CD14-positive monocyte (primary cell): Measurements from ENCODE around the gene ART1. TPM values are rescaled to one million over a fixed set of nuclear protein-coding genes. Genes with fewer than 3 reads are reported as not detected.

Experiments
- DNase-seq, 3 donors: peaks; one replicate each; pipeline ENCODE4 v3.0.0-alpha.2; 2011 to 2022
- H2AFZ ChIP-seq: 2 replicates; pipeline ENCODE4 v1.6.0; 2012; ENCODE audit warnings: mild to moderate bottlenecking, low read depth, low read length, inconsistent platforms; ENCODE audit not compliant: insufficient read depth, poor library complexity, severe bottlenecking
- H3K27ac ChIP-seq, 2 donors: 1 replicate in 1 of 2; 2 replicates in 1 of 2; pipeline ENCODE4 v1.5.1; 2012 to 2013; ENCODE audit warnings: low read length in 2 of 2, control low read depth in 1 of 2, inconsistent platforms in 1 of 2, low read depth in 1 of 2, mild to moderate bottlenecking in 1 of 2
- H3K27me3 ChIP-seq, 2 donors: one replicate each; pipeline versions ENCODE4 v1.6.0 to v1.6.1; 2011 to 2013; ENCODE audit warnings: low read length in 2 of 2; ENCODE audit not compliant: control insufficient read depth in 2 of 2, insufficient read depth in 2 of 2
- H3K36me3 ChIP-seq, 2 donors: replicated peaks in 1 of 2; 1 replicate in 1 of 2; 2 replicates in 1 of 2; pipeline versions ENCODE4 v1.5.1 to v1.6.1; 2012 to 2013; ENCODE audit warnings: low read length in 2 of 2, control low read depth in 1 of 2, inconsistent platforms in 1 of 2, mild to moderate bottlenecking in 1 of 2; ENCODE audit not compliant: insufficient read depth in 2 of 2, control insufficient read depth in 1 of 2
- H3K4me1 ChIP-seq, 2 donors: 1 replicate in 1 of 2; 2 replicates in 1 of 2; pipeline versions ENCODE4 v1.5.1 to v1.6.1; 2012 to 2013; ENCODE audit warnings: low read length in 2 of 2, control low read depth in 1 of 2, inconsistent platforms in 1 of 2, mild to moderate bottlenecking in 1 of 2, moderate library complexity in 1 of 2; ENCODE audit not compliant: insufficient read depth in 2 of 2, control insufficient read depth in 1 of 2
- H3K4me2 ChIP-seq: replicated peaks from 2 replicates; pipeline ENCODE3; 2012; ENCODE audit warnings: low read length, moderate library complexity, mild to moderate bottlenecking; ENCODE audit not compliant: poor library complexity, severe bottlenecking; ENCODE audit errors: extremely low read depth
- H3K4me3 ChIP-seq, 3 experiments: fragments of 200-600 bp in 1 of 3; sonication (generic) in 1 of 3; replicated peaks in 1 of 3; 1 replicate in 2 of 3; 2 replicates in 1 of 3; pipeline ENCODE4 v1.5.1; 2011 to 2013; ENCODE audit warnings: low read length in 3 of 3, mild to moderate bottlenecking in 3 of 3, control low read depth in 2 of 3, low read depth in 2 of 3, inconsistent platforms in 1 of 3, moderate library complexity in 1 of 3
- H3K79me2 ChIP-seq: 2 replicates; pipeline ENCODE4 v1.6.0; 2012; ENCODE audit warnings: mild to moderate bottlenecking, control low read depth, inconsistent platforms, low read length, moderate library complexity; ENCODE audit not compliant: insufficient read depth
- H3K9ac ChIP-seq: 2 replicates; pipeline ENCODE4 v1.6.0; 2017; ENCODE audit warnings: low read length, mild to moderate bottlenecking; ENCODE audit not compliant: insufficient read depth, poor library complexity, severe bottlenecking
- H3K9me3 ChIP-seq, 2 donors: replicated peaks in 1 of 2; 1 replicate in 1 of 2; 2 replicates in 1 of 2; pipeline versions ENCODE4 v1.5.1 to v1.6.1; 2012 to 2013; ENCODE audit warnings: low read length in 2 of 2, control low read depth in 1 of 2; ENCODE audit not compliant: control insufficient read depth in 1 of 2, insufficient read depth in 1 of 2
- H4K20me1 ChIP-seq: 2 replicates; pipeline ENCODE4 v1.6.0; 2012; ENCODE audit warnings: mild to moderate bottlenecking, low read length, control low read depth, moderate library complexity; ENCODE audit not compliant: insufficient read depth
- H3K27ac Mint-ChIP-seq, 7 donors: one replicate each; pipeline ENCODE4 v1.8.0; 2020; ENCODE audit warnings: mild to moderate bottlenecking in 7 of 7, mixed read lengths in 7 of 7, moderate library complexity in 6 of 7, inconsistent platforms in 2 of 7
- H3K27me3 Mint-ChIP-seq, 3 donors: one replicate each; pipeline ENCODE4 v1.8.0; 2021 to 2022; ENCODE audit warnings: low read depth in 3 of 3, mild to moderate bottlenecking in 3 of 3, mixed read lengths in 3 of 3, moderate library complexity in 3 of 3, inconsistent platforms in 1 of 3
- H3K36me3 Mint-ChIP-seq, 2 donors: one replicate each; pipeline ENCODE4 v1.8.0; 2020; ENCODE audit warnings: mixed read lengths in 2 of 2, inconsistent platforms in 1 of 2, mild to moderate bottlenecking in 1 of 2
- H3K4me1 Mint-ChIP-seq: one replicate; pipeline ENCODE4 v1.8.0; 2020; ENCODE audit warnings: mild to moderate bottlenecking, mixed read lengths
- H3K4me3 Mint-ChIP-seq, 2 donors: one replicate each; pipeline ENCODE4 v1.8.0; 2020; ENCODE audit warnings: mild to moderate bottlenecking in 2 of 2, mixed read lengths in 2 of 2, moderate library complexity in 1 of 2
- H3K9me3 Mint-ChIP-seq, 7 donors: one replicate each; pipeline ENCODE4 v1.8.0; 2020 to 2022; ENCODE audit warnings: mixed read lengths in 7 of 7, mild to moderate bottlenecking in 6 of 7, moderate library complexity in 6 of 7, inconsistent platforms in 2 of 7
- CTCF ChIP-seq: fragments of 200-600 bp; IDR thresholded peaks from one replicate; pipeline ENCODE4 v1.8.0; 2022; ENCODE audit warnings: antibody characterized with exemption, mild to moderate bottlenecking
- WGBS: methylation state at CpG from one replicate; pipeline ENCODE4 v1.1.5; 2013; ENCODE audit warnings: missing lambda C conversion rate; ENCODE audit not compliant: insufficient coverage; 5-methylcytosine and 5-hydroxymethylcytosine counted together
- intact Hi-C, 2 donors: fragments of 100-400 bp; cut with micrococcal nuclease; formaldehyde crosslinking; loops; one replicate each; pipeline versions ENCODE4 v1.15.0 to v1.15.1; 2023
- polyA plus RNA-seq, 3 donors: library from polyadenylated mRNA; depleted of rRNA in 1 of 3; unstranded in 2 of 3; stranded (reverse) in 1 of 3; fragments of 300-500 nt in 2 of 3; fragments of >200 nt in 1 of 3; fragmentation: Illumina TruSeq in 2 of 3; gene quantifications; 1 replicate in 2 of 3; 2 replicates in 1 of 3; pipeline ENCODE4 v1.2.3, GENCODE V29; 2012 to 2021

The ART1 gene
- polyA plus RNA-seq, 3 donors: not detected

DNA sequence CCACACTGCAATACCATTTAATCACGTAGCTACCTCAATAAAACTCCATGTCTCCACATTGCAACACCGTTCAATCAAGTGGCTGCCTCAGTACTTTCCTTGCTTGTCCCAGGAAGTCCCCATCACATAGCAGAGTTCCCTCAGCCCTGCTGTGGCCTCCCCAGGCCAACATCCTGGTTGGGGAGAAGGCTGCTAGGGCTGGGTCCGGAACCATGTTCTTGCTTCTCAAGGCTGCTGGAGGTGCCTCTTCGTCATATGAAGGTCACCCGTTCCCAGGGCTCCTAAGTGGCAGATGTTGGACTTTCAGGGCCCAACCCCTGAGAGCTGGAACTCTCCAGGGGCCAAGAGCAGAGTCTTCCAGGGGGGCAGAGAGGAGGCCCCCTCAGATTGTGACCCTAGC lies 6.4 kb upstream of the ART1 start:
- Histone ChIP-seq H4K20me1 (no peaks in the 10 kb centered on the region), H3K9me3 (no peaks in the 10 kb centered on the region), H3K4me3 (no peak overlapping the region), H3K36me3 (no peaks in the 10 kb centered on the region), H3K27ac (no peak overlapping the region), H3K27me3 (peaks cover 8 to 22% of the 10 kb centered on the region in 2 donors), H3K4me2 (no peak overlapping the region), H2AFZ (no peak overlapping the region), H3K9ac (no peak overlapping the region), H3K4me1 (peaks cover 10 to 23% of the 10 kb centered on the region in 2 donors), H3K79me2 (no peaks in the 10 kb centered on the region)
- Mint-ChIP-seq H3K9me3 (peaks cover 0 to 6% (median 0%) of the 10 kb centered on the region in 7 donors), H3K27ac (peak overlapping the region in 1 of 7 donors; percentile 52), H3K4me1 (peaks cover 31% of the 10 kb centered on the region), H3K27me3 (peaks cover 14 to 25% (median 16%) of the 10 kb centered on the region in 3 donors), H3K36me3 (peaks cover 5 to 24% of the 10 kb centered on the region in 2 donors), H3K4me3 (no peak overlapping the region)
- DNase-seq: no peak
- intact Hi-C loops: no loop called here
- WGBS: 100% methylated on average over 2 of the region's 5 CpGs
- TF ChIP-seq CTCF: no peak

DNA sequence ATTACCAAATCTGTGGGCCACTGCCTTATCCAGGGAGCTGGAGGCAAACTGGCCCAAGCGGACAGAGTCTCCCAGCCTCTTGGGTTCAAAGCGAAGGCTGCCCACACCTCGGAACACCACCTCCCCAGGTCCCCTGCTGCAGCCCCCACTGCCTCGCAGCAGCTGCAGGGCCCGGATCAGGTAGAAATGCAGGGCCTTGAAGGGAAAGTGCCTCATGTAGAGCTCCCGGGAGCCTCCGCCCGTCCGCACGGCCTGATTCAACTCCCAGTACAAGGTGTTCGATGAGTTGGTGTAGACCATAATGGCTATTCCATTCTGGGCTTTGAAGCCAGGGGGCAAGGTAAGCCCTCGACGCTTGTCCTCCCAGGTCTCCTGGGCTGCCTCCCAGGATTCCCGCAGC lies 5.1 kb upstream of the ART1 start:
- Histone ChIP-seq H3K4me3 (no peak overlapping the region), H3K9ac (no peak overlapping the region), H3K36me3 (no peaks in the 10 kb centered on the region), H3K27me3 (peaks cover 10 to 28% of the 10 kb centered on the region in 2 donors), H3K4me1 (peaks cover 10 to 23% of the 10 kb centered on the region in 2 donors), H2AFZ (no peak overlapping the region), H3K4me2 (no peak overlapping the region), H3K27ac (no peak overlapping the region), H4K20me1 (no peaks in the 10 kb centered on the region), H3K9me3 (peaks cover 6 to 8% of the 10 kb centered on the region in 2 donors), H3K79me2 (no peaks in the 10 kb centered on the region)
- no peak for TF ChIP-seq CTCF
- intact Hi-C loops: no loop called here
- H3K4me3 Mint-ChIP-seq: no peak overlapping the region
- WGBS: 93% methylated on average over 5 of the region's 14 CpGs
- no peak for DNase-seq
- H3K27ac Mint-ChIP-seq: no peak overlapping the region
- peaks cover 5 to 16% of the 10 kb centered on the region in 2 donors for H3K36me3 Mint-ChIP-seq
- peaks cover 27% of the 10 kb centered on the region for H3K4me1 Mint-ChIP-seq
- H3K9me3 Mint-ChIP-seq: peaks cover 0 to 16% (median 9%) of the 10 kb centered on the region in 7 donors
- H3K27me3 Mint-ChIP-seq: peaks cover 19 to 35% (median 22%) of the 10 kb centered on the region in 3 donors
